Renal pelvis (tissue), 4 donors: ENCODE results near the gene COLQ. TPM values are rescaled to one million over a fixed set of nuclear protein-coding genes. Genes with fewer than 3 reads are reported as not detected.
"Not testable (repeated sequence)": the region's sequence is repeated elsewhere in the genome, so short reads cannot be mapped to it uniquely, and the experiment has no call there.

Experiments used
- DNase-seq: peaks from one replicate; pipeline ENCODE4 v3.0.0-alpha.2; 2013
- polyA plus RNA-seq, 3 donors: library from polyadenylated mRNA; unstranded; fragments of 120-200 nt; gene quantifications; one replicate each; pipeline ENCODE4 v1.2.1, GENCODE V29; 2013; ENCODE audit not compliant: insufficient read length in 3 of 3

COLQ gene
- polyA plus RNA-seq, 3 donors, result 4.0 to 11.0 (median 10.1) TPM

GRCh38 chr3:15427981-15428380, 93.5 kb downstream of the COLQ start:
- DNase-seq, result no peak

GRCh38 chr3:15427182-15427880, 94.2 kb downstream of the COLQ start, which contains the start of the genes EAF1 and METTL6:
Gene EAF1, plus strand, starts transcription at chr3:15427598. Its CDS starts 182 bp downstream, at chr3:15427780.
Gene METTL6, minus strand, starts transcription at chr3:15427544. Its CDS starts 1,033 bp downstream, at chr3:15426511.
- peak; percentile 83 for DNase-seq

- no peak for DNase-seq
Measured at GRCh38 chr3:15426579-15427118, 94.9 kb downstream of the COLQ start.

GRCh38 chr3:15420871-15421270, 100.6 kb downstream of the COLQ start:
- DNase-seq, result no peak

GRCh38 chr3:15410966-15411365, 110.5 kb downstream of the COLQ start:
- DNase-seq, result not testable (repeated sequence)

GRCh38 chr3:15409774-15410173, 111.7 kb downstream of the COLQ start:
- DNase-seq, result no peak

GRCh38 chr3:15409239-15409638, 112.3 kb downstream of the COLQ start:
- no peak for DNase-seq

- peak; percentile 52 for DNase-seq
Measured at GRCh38 chr3:15405448-15406050, 116.0 kb downstream of the COLQ start.

GRCh38 chr3:15404767-15405166, 116.7 kb downstream of the COLQ start:
- DNase-seq, result no peak

GRCh38 chr3:15403965-15404364, 117.5 kb downstream of the COLQ start:
- no peak for DNase-seq

GRCh38 chr3:15403495-15403894, 118.0 kb downstream of the COLQ start:
- DNase-seq, result no peak

- no peak for DNase-seq
Measured at GRCh38 chr3:15401936-15402335, 119.6 kb downstream of the COLQ start.

Other genes starting within 250 kb of the COLQ start
- gene SH3BP5, start 189.1 kb downstream of the COLQ start, polyA plus RNA-seq, result 10 to 100 TPM; 51.1 to 52.8 (median 52.3) TPM
- 10 to 100 TPM; 23.9 to 30.2 (median 29.5) TPM for gene METTL6, start 94.2 kb downstream of the COLQ start, polyA plus RNA-seq
- gene EAF1, start 94.1 kb downstream of the COLQ start, polyA plus RNA-seq, result 10 to 100 TPM; 14.5 to 23.7 (median 22.5) TPM
- 10 to 100 TPM; 19.4 to 25.9 (median 25.0) TPM for gene HACL1, start 79.9 kb upstream of the COLQ start, polyA plus RNA-seq
- gene BTD, start 80.0 kb upstream of the COLQ start, polyA plus RNA-seq, result 10 to 100 TPM; 22.9 to 23.7 (median 23.5) TPM